ENCODE data around the gene MACROD2. TPM values are rescaled to one million over a fixed set of nuclear protein-coding genes. Genes with fewer than 3 reads are reported as not detected.

The MACROD2 gene
- total RNA-seq, 1 experiment from 2014 or later = 0.12 TPM

DNA sequence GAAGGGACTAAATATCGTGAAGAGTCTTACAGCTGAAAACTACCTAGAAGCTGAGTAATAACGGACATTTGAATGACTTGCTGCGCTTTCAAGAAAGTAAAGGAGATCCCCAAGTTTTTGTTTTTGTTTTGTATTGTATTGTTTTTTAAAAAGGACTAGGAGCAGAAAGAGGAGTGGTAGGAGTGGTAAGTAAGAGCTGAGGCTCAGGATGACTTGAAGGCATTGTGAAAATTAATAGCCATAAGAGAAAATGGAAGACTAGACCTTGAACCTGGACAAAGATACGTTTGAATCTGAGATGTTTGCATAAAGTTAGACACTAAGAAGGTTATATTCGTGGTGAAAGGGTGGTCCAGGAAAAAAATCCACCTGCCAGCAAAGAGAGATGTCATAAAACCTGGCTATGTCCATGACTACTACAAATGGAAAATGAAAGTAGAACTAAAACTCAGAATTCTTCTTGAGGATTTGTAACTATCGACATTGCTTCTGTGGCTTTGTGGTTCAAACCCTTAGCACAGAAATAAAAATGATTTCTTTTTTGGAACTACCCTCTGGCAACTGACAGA, 1166.8 kb downstream of the MACROD2 start:
- Histone ChIP-seq H3K4me1 (no peaks in the 10 kb centered on the region), H3K9me3 (replicated peaks) (no peaks in the 10 kb centered on the region), H3K27ac (no peak overlapping the region), H3K27me3 (no peaks in the 10 kb centered on the region), H3K36me3 (no peaks in the 10 kb centered on the region), H3K4me3 (no peak overlapping the region)
- no peak for DNase-seq

DNA sequence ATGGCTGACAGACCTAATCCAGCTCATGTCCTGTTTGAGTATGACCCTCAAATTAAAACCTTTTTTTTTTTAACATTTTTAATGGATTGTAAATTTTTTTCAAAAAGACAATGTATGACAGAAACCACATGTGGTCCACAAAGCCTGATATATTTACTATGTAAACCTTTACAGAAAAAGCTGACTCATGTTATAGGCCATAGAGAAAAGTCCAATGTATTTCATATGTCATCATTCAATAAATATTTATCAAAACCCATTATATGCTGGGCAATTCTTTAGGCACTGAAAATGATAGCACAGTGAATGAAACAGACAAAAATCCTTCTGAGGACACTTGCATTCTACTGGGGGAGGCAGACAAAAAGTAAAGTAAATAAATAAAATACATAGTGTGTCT, 1168.3 kb downstream of the MACROD2 start:
- H3K4me1 ChIP-seq = no peaks in the 10 kb centered on the region
- no peak for DNase-seq
- no peaks in the 10 kb centered on the region for H3K36me3 ChIP-seq
- H3K9me3 ChIP-seq (replicated peaks) = no peaks in the 10 kb centered on the region
- H3K4me3 ChIP-seq = no peak overlapping the region
- no peak overlapping the region for H3K27ac ChIP-seq
- no peaks in the 10 kb centered on the region for H3K27me3 ChIP-seq

DNA sequence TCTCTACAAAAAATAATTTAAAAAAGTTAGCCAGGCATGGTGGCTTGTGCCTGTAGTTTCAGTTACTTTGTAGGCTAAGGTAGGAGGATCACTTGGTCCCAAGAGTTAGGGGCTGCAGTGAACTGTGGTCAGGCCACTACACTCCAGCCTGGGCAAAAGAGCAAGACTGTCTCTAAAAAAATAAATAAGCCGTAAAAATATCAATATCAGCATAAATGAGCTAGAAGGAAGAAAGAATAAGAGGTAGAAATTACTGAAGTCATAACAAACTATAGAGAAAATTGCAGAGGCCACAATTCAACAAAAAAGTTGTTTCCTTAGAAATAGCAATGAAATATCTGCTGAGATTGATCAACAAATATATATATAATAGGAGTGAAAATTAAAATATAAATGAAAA, 1169.4 kb downstream of the MACROD2 start:
- no peak for DNase-seq
- no peak overlapping the region for H3K27ac ChIP-seq
- no peak overlapping the region for H3K4me3 ChIP-seq
- no peaks in the 10 kb centered on the region for H3K27me3 ChIP-seq
- no peaks in the 10 kb centered on the region for H3K4me1 ChIP-seq
- H3K36me3 ChIP-seq = no peaks in the 10 kb centered on the region
- no peaks in the 10 kb centered on the region for H3K9me3 ChIP-seq (replicated peaks)

DNA sequence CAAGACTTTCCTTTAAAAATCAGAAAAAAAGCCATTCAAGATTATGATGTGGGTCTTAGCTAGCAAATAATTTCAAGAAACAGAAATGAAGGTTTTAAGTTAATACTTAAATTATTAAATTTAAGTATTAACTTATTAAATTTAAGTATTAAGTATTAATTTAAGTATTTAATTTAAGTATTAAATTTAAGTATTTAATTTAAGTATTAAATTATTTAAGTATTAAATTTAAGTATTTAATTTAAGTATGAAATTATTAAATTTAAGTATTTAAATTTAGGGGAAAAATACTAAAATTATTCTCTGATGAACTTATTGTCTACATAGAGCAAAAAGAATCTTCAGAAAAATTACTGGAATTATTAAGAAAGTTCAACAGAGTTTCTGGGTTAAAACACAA, 1171.4 kb downstream of the MACROD2 start:
- Histone ChIP-seq H3K36me3 (no peaks in the 10 kb centered on the region), H3K9me3 (replicated peaks) (no peaks in the 10 kb centered on the region), H3K4me3 (no peak overlapping the region), H3K4me1 (no peaks in the 10 kb centered on the region), H3K27ac (no peak overlapping the region), H3K27me3 (no peaks in the 10 kb centered on the region)
- DNase-seq = no peak

DNA sequence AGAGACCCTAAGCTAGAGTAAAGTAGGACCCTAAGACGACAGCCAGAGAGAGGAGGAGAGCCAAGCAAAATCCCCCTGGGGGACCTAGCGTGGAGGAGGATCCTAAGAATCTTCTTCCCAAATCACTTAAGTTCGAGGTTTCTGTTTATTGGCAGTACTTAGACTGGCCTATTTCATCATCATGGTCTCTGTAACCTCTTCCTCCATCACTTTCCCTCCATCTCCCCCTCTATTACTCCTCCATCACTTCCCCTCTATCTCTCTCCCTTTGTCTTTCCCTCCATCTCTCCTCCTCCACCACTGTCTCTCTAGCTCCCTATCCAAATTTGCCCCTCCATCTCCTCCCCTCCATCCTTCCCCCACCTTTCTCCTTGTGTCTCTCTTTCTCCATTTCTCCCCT, 1175.7 kb downstream of the MACROD2 start:
- no peak for DNase-seq
- Histone ChIP-seq H3K27ac (no peak overlapping the region), H3K4me1 (no peaks in the 10 kb centered on the region), H3K4me3 (no peak overlapping the region), H3K27me3 (no peaks in the 10 kb centered on the region), H3K9me3 (replicated peaks) (no peaks in the 10 kb centered on the region), H3K36me3 (no peaks in the 10 kb centered on the region)

DNA sequence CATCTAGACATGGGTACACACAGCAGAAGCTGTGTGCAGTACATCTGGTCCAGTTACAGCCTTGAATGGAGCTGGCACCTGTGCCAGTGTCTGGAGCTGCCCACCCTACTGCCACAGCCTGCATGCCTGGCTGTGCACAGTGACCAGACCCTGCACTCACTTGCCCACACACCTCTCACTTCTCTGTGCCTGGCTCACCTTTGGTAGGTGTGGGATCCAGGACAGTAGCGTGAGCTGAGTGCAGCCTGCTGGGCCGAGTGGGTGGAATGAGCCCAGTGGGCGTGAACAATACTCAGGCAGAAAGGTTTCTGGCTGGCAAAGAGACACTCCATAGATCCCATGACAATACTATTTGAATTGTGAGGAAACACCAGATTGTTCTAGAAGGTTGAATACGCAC, 1181.6 kb downstream of the MACROD2 start:
- Histone ChIP-seq H3K9me3 (replicated peaks) (no peaks in the 10 kb centered on the region), H3K4me1 (no peaks in the 10 kb centered on the region), H3K4me3 (no peak overlapping the region), H3K27me3 (no peaks in the 10 kb centered on the region), H3K27ac (no peak overlapping the region), H3K36me3 (no peaks in the 10 kb centered on the region)
- no peak for DNase-seq

DNA sequence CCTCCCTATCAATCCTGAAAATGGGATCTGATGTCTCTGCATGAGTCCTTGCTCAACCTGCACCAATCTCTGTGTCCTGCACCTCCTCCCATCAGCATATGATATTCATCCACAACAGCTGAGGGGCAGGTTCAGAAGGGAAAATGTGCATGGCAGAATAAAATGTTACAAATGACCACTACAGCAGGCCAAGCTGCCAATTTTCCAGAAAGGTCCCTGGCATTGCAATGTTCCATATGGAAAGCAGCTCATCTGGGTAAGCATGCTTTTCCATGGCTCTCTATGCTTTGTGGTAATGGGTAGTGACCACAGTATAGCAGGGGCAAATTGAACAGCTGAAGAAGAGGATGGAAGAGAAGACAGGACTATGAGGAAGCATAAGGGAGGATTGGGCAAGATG, 1183.3 kb downstream of the MACROD2 start:
- H3K36me3 ChIP-seq = no peaks in the 10 kb centered on the region
- DNase-seq = no peak
- no peaks in the 10 kb centered on the region for H3K27me3 ChIP-seq

DNA sequence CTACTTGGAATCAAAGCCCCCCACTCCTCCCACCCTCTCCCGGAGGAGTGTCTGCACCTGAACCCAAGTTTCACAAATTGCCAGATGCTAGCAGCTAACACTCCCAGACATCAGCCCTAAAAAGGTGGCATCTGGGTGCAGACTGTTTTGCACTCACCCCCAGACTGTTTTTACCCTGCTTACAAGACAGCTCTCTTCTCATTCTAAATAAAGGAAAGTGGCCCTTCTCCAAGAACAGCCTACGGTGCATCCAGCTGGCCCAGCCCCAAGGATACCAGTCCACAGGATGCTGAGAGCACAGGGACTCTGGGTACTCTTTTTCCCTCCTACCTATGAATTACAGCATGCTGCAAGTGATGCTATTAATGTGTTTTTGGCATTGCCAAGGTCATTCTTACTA, 1184.1 kb downstream of the MACROD2 start:
- no peaks in the 10 kb centered on the region for H3K27me3 ChIP-seq
- no peaks in the 10 kb centered on the region for H3K4me1 ChIP-seq
- H3K4me3 ChIP-seq = no peak overlapping the region
- no peak overlapping the region for H3K27ac ChIP-seq
- no peaks in the 10 kb centered on the region for H3K9me3 ChIP-seq (replicated peaks)
- DNase-seq = no peak
- H3K36me3 ChIP-seq = no peaks in the 10 kb centered on the region

More for the DNA sequence above, 1183.3 kb downstream of the MACROD2 start:
- H3K9me3 ChIP-seq (replicated peaks) = no peaks in the 10 kb centered on the region
- no peak overlapping the region for H3K27ac ChIP-seq
- H3K4me3 ChIP-seq = no peak overlapping the region
- H3K4me1 ChIP-seq = no peaks in the 10 kb centered on the region

DNA sequence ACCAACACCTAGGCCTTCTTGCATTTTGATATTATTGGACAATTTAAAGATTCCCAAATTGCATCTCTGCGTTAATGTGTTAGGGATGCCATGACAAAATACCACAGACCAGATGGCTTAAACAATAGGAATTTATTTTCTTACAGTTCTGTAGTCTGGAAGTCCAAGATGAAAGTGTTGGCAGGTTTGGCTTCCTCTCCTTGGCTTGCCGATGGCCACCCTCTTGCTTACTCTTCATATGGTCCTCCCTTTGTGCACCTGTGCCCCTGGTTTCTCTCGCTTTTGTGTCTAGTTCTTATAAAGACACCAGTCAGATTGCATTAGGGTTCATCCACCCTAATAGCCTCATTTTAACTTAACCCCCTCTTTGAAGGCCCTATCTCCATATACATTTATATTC, 1184.5 kb downstream of the MACROD2 start:
- DNase-seq = no peak
- Histone ChIP-seq H3K27ac (no peak overlapping the region), H3K4me3 (no peak overlapping the region), H3K4me1 (no peaks in the 10 kb centered on the region), H3K36me3 (no peaks in the 10 kb centered on the region), H3K9me3 (replicated peaks) (no peaks in the 10 kb centered on the region), H3K27me3 (no peaks in the 10 kb centered on the region)

DNA sequence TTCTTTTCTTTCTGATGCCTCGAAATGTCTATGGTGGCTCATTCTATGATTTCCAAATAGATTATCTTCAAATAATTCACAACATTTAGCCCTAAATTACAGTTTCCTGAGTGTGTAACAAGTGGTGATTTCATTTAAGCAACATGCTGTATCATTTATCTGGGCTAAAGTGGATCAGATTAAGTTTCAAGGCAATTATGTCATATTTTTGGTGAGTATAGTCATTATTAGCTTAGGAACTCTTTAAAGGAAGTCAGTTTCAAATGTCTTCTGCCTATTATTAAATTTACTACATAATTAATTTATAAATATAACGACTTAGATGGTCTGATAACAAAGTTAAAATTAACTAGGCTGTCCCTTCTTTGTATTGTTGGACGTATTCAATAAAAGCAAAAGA, 1190.0 kb downstream of the MACROD2 start:
- Histone ChIP-seq H3K9me3 (replicated peaks) (no peaks in the 10 kb centered on the region; the same call in 1 of the 2 replicates), H3K36me3 (no peaks in the 10 kb centered on the region), H3K27me3 (no peaks in the 10 kb centered on the region), H3K4me3 (no peak overlapping the region), H3K27ac (no peak overlapping the region), H3K4me1 (no peaks in the 10 kb centered on the region; the same call in 1 of the 2 replicates)
- no peak for DNase-seq

DNA sequence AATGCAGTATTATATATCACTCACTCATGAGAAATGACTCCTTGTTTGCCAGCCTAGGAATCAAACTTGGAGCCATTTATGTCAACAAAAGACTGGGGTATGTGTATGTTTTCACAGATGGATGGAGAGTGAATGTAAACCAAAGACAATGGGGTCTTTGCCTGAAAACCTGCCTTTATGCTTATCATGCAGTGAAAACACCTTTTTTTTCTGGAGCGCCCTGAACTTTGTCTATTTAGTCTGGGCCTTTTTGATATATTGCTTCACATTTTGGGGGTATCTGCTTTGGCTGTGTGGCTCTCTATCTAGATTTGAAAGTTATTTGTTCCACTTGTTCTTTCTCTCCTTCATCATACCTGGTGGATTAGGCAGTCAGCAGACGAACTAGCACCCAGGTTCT, 1190.6 kb downstream of the MACROD2 start:
- no peaks in the 10 kb centered on the region for H3K27me3 ChIP-seq
- H3K9me3 ChIP-seq (replicated peaks) = no peaks in the 10 kb centered on the region; the same call in 1 of the 2 replicates
- H3K4me3 ChIP-seq = no peak overlapping the region
- H3K4me1 ChIP-seq = no peaks in the 10 kb centered on the region; the same call in 1 of the 2 replicates
- peak in 1 of 2 experiments; percentile 4 for DNase-seq
- no peak overlapping the region for H3K27ac ChIP-seq
- no peaks in the 10 kb centered on the region for H3K36me3 ChIP-seq

DNA sequence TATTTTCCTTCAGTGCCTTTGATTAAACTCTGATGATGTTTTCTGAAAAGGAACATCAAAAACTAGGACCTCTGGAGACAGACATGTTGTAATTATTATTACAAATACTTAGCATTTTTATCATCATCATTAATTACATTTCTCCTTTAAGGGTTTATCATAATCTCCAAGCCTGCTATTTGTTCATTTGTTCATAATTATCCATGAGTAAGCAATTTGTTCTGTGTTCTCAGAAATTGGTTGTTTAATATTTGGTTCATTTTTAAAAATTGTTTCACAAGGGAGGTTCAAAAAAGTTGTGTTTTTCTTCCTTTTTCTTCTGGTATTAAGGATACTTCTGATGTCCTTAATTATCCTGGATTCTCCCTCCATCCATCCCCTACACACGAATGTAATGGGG, 1192.3 kb downstream of the MACROD2 start:
- H3K4me1 ChIP-seq = no peaks in the 10 kb centered on the region; the same call in 1 of the 2 replicates
- no peaks in the 10 kb centered on the region for H3K36me3 ChIP-seq
- H3K4me3 ChIP-seq = no peak overlapping the region
- DNase-seq = no peak
- H3K9me3 ChIP-seq (replicated peaks) = no peaks in the 10 kb centered on the region; the same call in 1 of the 2 replicates
- H3K27me3 ChIP-seq = no peaks in the 10 kb centered on the region
- no peak overlapping the region for H3K27ac ChIP-seq

DNA sequence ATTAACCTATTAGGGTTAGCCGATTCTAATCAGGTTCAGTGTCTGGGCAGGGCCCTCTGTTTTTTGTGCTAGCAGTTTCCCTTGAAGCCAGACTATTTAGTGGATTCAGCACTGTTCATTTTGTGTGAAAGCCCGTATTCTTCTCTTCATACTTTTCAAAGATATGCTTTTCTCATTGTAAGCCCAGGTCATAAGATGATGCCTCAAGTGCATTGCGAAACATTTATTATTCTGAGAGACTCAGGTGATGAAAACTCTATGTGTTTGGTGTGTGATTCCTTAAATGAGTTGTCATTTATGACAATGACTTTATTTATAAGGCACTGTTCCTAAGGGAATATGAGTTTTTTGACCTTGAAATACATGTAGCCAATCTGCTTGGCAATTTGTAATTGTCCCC, 1193.1 kb downstream of the MACROD2 start:
- Histone ChIP-seq H3K36me3 (no peaks in the 10 kb centered on the region), H3K27ac (no peak overlapping the region), H3K9me3 (replicated peaks) (no peaks in the 10 kb centered on the region; the same call in 1 of the 2 replicates), H3K4me1 (no peaks in the 10 kb centered on the region; the same call in 1 of the 2 replicates), H3K4me3 (no peak overlapping the region), H3K27me3 (no peaks in the 10 kb centered on the region)
- DNase-seq = no peak

DNA sequence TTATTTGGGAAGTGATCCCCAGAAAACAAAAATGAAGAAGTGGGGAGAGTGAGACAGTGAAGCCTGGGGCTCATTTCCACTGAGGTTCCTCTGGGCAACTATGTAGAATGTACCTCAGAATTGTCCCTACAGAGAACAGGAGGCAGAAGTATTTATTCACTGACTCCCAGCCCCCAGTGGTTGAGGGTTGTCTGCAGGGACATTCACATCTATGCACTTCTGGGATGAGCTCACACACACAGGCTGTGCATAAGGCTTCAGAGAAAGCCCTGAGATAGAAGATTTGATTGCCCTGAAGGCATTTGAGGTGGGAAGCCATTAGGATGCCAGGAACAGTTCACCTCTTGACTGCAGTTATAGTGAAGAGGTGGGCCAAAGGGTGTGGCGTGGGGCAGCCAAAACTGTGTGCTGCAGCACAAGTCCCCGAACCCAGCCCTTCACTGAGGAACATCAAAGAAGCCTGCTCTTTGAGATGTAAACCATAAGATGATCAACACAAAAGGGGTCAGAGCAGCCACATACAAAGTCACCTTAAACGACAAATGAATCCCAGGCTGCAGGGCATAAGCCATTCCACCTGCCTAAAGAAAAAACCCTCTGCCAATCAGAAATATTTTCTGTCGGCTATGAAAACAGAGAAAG, 1195.9 kb downstream of the MACROD2 start:
- H3K4me3 ChIP-seq = no peak overlapping the region
- no peaks in the 10 kb centered on the region; the same call in 1 of the 2 replicates for H3K9me3 ChIP-seq (replicated peaks)
- no peaks in the 10 kb centered on the region for H3K36me3 ChIP-seq
- H3K27ac ChIP-seq = no peak overlapping the region
- no peaks in the 10 kb centered on the region for H3K4me1 ChIP-seq
- H3K27me3 ChIP-seq = no peaks in the 10 kb centered on the region
- no peak for DNase-seq

DNA sequence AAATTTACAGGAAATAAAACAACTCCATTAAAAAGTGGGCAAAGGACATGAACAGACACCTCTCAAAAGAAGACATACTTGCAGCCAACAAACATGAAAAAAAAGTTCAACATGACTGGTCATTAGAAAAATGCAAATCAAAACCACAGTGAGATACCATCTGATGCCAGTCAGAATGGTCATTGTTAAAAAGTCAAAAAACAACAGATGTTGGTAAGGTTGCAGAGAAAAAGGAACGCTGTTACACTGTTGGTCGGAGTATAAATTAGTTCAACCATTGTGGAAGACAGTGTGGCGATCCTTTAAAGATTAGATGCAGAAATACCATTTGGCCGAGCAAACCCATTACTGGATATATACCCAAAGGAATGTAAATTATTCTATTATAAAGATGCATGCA, 1200.1 kb downstream of the MACROD2 start:
- H3K36me3 ChIP-seq = no peaks in the 10 kb centered on the region
- no peak overlapping the region for H3K4me3 ChIP-seq
- no peaks in the 10 kb centered on the region for H3K4me1 ChIP-seq
- H3K27ac ChIP-seq = no peak overlapping the region
- no peaks in the 10 kb centered on the region for H3K27me3 ChIP-seq
- no peaks in the 10 kb centered on the region for H3K9me3 ChIP-seq (replicated peaks)
- DNase-seq = no peak
